ENCODE results near the gene FSHR.

The FSHR gene

GRCh38 chr2:48954311-48954710 is 200.0 kb downstream of the FSHR start:
- no peak for DNase-seq (ENCODE audit: low spot score)

- no peak for DNase-seq (ENCODE audit: low spot score)
These were observed 201.7 kb downstream of the FSHR start for GRCh38 chr2:48952614-48953013.

GRCh38 chr2:48952143-48952542 is 202.2 kb downstream of the FSHR start:
- DNase-seq (ENCODE audit: low spot score), result no peak

GRCh38 chr2:48948400-48949125 is 205.8 kb downstream of the FSHR start:
- DNase-seq (ENCODE audit: low spot score), result no peak

- DNase-seq (ENCODE audit: low spot score), result peak; percentile 71
These were observed 207.8 kb downstream of the FSHR start for GRCh38 chr2:48946449-48947048.

- no peak for DNase-seq (ENCODE audit: low spot score)
These were observed 209.4 kb downstream of the FSHR start for GRCh38 chr2:48944956-48945355.

GRCh38 chr2:48943436-48943835 is 210.9 kb downstream of the FSHR start:
- DNase-seq (ENCODE audit: low spot score), result no peak

- DNase-seq (ENCODE audit: low spot score), result no peak
These were observed 212.4 kb downstream of the FSHR start for GRCh38 chr2:48941908-48942307.

GRCh38 chr2:48941456-48941855 is 212.9 kb downstream of the FSHR start:
- no peak for DNase-seq (ENCODE audit: low spot score)

GRCh38 chr2:48940606-48941005 is 213.7 kb downstream of the FSHR start:
- no peak for DNase-seq (ENCODE audit: low spot score)

- no peak for DNase-seq (ENCODE audit: low spot score)
These were observed 215.1 kb downstream of the FSHR start for GRCh38 chr2:48939232-48939631.

- no peak for DNase-seq (ENCODE audit: low spot score)
These were observed 216.1 kb downstream of the FSHR start for GRCh38 chr2:48938231-48938630.

- DNase-seq (ENCODE audit: low spot score), result no peak
These were observed 219.5 kb downstream of the FSHR start for GRCh38 chr2:48934807-48935206.

- DNase-seq (ENCODE audit: low spot score), result no peak
These were observed 220.4 kb downstream of the FSHR start for GRCh38 chr2:48933828-48934497.

- DNase-seq (ENCODE audit: low spot score), result no peak
These were observed 221.6 kb downstream of the FSHR start for GRCh38 chr2:48932667-48933066.

GRCh38 chr2:48929571-48930301 is 224.6 kb downstream of the FSHR start:
- DNase-seq (ENCODE audit: low spot score), result no peak

GRCh38 chr2:48927355-48927754 is 227.0 kb downstream of the FSHR start:
- DNase-seq (ENCODE audit: low spot score), result no peak

GRCh38 chr2:48915884-48916283 is 238.4 kb downstream of the FSHR start:
- no peak for DNase-seq (ENCODE audit: low spot score)

GRCh38 chr2:48915227-48915626 is 239.1 kb downstream of the FSHR start:
- DNase-seq (ENCODE audit: low spot score), result no peak

GRCh38 chr2:48914477-48915089 is 239.7 kb downstream of the FSHR start:
- no peak for DNase-seq (ENCODE audit: low spot score)

All from GM03348 (cell line).